HG02943 (cell line): ENCODE data around the gene LMO1.

Experiments used
- ATAC-seq: cut with Tn5 transposase; IDR thresholded peaks from one replicate; pipeline ENCODE4 v1.9.1; 2021; ENCODE audit warnings: mild to moderate bottlenecking, low read depth, moderate library complexity; ENCODE audit not compliant: unreplicated experiment

The LMO1 gene

DNA sequence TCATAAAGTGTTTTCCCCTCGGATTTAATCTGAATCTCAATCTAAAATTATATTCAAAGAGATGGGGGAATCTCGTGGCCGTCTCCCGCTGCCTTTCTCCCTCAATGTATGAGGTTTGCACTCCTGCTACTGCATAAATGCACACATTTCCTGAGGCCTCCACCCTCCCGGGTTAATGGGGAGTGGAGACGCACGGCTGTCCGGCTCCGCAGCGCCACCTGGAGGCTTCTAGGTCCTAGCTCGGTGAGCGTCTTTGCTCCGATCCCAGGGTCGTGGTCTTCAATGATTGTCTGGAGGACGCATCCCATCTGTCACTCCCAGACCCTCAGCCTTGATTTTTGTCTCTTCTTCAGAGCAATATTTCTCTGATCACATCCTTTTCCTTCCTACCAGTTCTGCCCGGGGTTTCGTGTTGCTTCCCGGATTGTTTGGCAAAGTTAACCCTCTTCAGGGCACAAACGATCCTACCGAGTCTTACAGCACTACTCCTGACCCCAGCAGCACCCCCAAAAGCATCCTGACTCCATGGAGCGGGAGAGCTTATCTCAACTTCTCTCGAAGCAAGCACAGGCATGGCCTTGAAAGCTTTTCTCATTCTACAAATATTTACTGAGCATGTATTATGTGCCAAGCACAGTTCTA lies at the start of gene LMO1:
Gene LMO1 (minus strand): TSS at position 110 of the 642 bp plus-strand sequence. CDS start 516 bp downstream, outside the sequence.
- no peak for ATAC-seq

DNA sequence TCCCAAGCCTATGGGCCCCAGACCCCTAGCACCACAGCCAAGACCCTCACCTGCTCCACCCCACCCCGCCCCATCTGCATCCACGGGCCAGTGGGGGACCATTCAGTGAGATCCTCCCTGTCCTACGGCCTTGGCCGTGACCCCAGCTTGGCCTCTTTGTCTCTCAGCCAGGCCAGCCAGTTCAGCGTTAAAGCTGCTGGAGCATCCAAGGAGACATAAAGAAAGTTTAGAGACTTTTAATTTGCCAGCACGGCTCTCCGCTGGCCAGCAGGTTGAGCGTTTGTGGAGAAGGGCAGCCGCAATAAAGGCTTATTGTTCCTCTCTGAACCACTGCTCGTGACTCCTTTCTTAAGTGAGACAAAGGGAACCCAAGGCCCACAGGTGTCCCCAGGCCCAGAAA lies 49.3 kb upstream of the LMO1 start:
- no peak for ATAC-seq

DNA sequence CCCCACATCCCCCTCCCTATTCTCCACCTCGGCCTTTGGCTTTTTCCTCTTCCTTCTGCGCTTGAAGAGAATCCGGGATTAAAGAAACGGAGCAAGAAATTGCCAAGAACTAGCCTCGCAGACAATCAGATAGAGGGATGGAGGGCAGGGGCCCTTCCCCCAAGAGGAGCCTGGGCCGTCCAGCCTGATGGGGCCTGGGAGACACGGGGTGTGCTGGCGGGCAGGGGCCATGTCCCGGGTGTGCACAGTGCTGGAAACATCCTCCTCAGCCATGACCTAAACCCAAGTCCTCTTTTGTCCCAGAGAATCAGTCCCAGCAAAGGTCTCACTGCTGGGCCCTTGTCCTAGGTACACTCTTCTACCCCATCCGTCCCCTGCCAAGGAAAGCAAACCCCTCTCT lies 47.7 kb upstream of the LMO1 start:
- ATAC-seq = no peak

DNA sequence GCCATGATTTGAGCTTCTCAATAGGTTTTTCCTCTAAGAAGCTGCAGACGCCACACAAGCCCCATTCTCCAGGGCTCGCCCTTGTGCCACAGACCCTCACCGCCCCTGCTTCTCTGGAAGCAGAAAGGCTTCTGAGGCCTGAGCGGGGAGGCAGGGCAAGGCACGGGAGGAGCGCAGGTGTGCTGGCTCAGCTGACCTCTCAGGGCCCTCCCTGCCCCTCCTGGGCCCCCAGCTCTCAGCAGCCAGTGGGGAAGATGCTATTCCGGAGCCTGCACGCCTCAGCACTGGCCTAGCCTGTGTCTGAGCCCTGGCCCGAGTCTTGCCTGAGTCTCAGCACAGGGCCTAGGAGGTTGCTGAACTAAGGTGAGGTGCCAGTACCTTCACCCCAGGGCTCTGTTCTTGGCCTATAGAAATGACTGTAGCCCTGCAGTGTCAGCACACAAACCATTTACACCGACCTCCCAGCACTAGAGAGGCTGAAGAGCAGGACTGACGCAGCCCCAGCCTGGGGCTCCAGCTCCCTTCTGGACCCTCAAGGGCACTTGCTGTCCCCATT lies 47.1 kb upstream of the LMO1 start:
- no peak for ATAC-seq

DNA sequence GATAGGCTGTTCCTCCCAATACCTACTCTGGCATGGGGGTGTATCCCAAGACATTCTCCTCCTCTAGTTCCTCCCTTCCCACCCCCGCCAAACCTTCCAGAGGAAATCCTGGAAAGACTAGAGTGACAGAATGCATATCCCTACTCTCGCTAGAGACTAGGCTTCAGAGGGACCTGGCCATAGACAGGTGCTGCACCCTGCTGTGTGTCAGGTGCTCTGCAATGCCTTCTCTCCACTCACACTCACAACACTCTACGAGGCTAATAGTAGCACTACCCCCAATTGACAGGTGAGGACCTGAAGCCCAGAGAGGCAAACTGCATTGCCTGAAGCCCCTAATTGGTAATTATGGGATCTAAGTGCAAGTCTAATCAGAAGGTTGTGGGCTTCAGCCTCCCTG lies 46.2 kb upstream of the LMO1 start:
- no peak for ATAC-seq

DNA sequence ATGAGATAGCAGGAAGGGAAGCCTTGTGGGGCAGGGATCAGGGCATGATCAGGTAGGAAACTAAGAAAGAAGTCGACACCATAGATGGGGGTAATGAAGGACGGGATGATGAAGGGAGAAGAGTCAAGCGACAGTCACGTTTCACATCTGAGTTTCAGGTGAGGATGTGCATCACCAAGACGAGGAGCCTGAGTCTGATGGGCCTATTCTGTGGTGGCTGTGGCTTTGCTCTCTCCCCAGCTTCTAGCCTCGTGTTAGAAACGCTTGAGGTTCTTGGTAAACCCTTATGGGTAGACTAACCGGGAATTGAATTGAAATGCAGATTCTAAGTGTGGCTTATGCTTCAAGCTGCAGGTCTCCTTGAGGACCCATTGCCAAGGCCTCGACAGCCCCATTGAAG lies 45.6 kb upstream of the LMO1 start:
- ATAC-seq = no peak

DNA sequence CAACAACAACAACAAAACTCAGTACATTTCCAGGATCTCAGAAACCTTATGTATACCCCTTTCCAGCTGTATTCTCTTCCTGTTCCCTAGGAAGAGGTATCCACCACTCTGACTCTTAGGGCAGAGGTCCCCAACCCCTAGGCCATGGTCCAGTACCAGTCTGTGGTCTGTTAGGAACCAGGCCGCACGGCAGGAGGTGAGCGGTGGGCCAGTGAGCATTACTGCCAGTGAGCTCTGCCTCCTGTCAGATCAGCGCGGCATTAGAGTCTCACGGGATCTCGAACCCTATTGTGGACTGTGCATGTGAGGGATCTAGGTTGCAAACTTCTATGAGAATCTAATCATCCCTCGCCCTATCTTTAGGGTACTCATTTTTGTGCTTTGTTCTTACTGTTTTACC lies 43.9 kb upstream of the LMO1 start:
- ATAC-seq = no peak

DNA sequence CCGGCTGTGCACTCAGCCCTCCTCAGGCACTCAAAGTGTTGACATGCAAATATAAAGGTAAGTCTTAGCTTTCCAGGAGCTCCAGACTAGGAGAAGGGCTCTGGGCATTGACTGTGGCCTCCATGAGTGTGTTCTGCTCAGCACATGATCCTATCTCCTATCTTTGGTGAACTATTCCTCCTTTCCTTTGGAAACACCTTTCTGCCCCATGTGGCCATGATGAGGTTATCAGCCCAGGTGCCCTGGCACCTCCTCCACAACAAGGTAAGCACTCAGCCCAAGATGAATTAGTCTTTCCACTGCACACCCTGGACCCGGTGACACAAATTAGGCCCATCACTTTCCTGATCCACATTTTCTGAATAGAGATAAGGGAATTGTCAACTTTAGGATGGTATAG lies 37.9 kb upstream of the LMO1 start:
- ATAC-seq = no peak

DNA sequence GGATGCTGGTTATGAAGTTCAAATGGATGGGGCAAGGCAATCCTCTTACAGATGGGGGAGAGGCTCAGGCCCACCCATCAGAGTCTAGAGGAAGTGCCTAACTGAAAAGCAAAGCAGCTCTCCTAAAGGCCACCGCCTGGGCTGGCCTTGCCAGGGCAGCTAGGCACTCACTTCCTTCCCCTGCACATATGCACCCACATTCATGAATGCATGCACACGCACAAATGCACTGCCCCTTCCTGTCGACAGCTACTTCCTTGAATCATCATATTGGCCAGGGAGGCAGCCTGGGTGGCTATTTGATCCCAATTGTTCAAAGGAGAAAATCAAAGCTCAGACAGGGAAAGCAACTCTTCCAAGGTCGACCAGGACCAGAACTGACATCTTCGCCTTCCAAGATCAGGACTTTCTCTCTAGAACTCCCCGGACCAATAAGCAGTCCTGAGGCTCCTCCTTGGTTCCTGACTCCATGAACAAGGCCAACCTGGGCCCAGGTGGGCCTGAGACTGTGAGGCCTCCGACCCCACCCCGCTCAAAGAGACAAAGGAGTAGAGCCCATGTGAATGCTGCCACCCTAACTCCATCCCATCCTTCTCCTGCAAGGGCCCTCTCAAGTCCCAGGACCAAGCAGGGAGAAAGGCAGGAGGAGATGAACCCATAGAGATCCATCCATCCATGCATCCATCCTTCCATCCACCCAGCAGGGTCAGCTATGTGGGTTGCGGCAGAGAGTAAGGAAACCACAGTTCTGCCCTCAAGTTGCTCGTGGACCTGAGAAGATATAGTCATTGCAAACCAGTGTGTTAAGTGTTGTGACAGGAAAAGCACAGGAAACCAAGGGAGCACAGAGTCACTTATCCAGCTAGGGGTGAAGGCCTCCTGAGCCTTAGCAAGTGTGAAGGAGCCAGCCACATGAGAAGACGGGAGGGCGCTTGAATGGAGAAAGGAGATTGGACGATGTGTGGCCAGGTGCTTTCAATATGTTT lies 35.4 kb upstream of the LMO1 start:
- ATAC-seq = no peak

DNA sequence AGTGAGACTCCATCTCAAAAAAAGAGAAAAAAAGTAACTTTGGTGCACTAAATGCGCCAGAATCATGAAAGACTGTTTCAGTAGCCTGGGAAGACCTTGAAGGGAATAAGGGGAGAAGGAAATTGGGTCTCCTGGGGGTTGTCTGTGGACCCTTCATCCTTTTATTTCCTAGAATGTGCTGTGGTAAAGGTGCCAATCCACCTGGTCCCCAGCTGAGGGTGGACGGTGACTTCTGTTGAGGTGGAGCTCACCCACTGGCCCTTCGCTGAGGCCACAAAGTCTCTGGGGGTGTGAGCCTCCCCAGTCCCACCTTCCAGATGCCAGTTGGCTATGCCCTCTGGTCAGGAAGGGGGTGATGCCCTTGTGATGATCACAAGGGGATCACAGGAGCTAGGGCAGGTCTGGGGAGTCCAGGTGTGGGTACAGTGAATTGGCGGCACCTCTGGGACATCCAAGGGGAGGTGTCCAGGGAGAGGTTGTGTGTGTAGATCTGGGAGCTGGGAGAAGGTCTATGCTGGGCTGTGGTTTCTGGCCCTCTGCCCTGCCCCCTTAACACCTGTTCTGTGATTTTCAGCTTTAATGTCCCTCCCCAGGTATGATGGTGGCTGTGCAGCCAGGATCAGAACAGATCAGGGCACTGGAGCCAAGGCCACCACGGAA lies 34.2 kb upstream of the LMO1 start:
- ATAC-seq = no peak

DNA sequence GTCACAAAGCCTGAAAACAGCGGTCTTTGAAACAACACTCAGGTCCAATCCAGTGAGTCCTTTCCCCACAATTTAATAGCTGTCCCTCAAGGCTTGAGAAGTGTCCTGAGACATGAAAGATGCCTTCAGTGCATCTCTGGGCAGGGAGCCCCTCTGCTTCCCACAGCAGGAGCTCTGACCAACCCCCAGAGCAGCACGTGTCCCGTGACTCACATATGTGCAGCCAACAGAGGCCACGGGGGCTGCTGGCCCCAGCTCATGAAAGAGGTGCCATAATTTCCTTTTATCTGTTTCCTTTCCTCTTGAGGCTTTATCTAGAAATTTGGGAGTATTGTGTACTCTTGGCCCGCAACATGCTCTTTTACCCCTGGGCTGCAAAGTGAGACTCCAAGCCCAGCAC lies 33.2 kb upstream of the LMO1 start:
- no peak for ATAC-seq

DNA sequence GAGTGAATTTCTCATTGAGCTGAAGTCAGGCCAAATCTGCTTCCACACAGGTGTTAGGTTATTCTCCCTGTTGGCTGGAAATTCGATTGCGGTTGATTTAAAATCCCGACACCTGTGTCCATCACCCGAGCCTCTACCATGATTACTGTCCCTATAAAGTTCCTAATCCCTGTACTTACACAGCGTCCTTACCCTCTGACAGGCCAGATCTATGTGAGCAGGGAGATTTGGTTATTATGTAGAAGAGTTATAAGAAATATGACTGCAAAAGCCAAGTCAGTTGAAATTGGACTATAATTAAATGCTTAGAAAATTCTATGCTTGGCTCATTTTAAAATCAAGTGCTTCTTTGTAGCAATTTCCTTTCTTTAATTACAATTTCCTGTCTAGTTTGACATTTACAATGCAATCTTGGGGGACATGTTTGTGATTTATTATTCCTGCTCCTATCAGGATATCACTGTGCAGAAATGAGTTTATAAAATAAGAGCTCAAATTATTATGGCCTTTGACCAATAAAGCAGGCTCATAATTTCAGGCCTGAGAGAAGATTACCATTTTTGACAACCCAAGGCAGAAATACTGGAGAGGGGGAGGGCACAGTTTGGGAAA lies 32.5 kb upstream of the LMO1 start:
- no peak for ATAC-seq

DNA sequence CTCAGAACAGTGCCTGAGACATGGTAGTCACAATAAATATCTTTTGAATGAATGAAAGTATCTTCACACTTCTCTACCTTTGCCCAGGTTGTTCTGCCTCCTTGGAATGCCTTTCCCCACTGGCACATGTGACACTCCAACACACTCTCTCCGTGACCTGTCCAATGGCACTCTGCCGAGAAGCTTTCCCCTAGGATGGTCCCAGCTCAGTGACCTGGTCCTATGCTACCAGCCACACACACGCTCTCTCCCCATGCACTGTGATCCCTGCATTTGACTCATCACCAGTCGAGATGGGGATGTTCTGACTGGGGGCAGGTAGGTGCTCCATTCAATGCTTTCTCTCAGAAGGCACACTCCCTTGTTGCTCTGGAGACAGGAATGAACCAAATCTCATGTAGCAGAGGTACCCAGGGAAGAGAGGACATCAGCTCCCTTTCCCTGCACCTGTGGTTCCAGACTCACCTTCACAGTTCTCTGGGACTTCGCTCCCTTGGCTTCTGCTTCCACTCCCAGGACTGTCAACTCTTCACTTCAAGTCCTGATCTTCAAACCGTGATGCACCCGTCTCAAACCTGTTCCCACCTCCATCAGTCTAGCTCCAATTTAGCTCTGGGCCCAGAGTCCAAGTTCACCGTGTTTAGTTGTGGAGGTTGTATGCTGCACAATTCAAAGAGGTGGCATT lies 30.7 kb upstream of the LMO1 start:
- ATAC-seq = no peak

DNA sequence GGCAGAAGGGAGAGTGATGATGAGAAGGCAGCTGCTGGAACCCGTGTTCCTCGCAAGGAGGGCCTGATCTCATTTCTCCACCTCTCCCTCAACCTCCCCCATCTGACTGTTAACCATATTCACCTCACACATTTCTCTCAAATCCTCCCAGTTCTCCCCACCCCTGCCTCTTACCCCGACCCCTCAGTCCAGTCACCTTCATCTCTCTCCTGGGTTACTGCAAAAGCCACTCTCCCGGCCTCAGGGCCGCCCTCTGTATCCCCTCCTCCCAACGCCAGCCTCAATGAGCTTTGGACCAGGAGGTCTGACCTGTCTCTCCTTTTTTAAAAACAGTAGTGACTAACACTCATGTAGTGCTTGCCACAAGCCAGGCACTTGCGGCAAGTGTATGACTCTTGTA lies 29.5 kb upstream of the LMO1 start:
- ATAC-seq = no peak

DNA sequence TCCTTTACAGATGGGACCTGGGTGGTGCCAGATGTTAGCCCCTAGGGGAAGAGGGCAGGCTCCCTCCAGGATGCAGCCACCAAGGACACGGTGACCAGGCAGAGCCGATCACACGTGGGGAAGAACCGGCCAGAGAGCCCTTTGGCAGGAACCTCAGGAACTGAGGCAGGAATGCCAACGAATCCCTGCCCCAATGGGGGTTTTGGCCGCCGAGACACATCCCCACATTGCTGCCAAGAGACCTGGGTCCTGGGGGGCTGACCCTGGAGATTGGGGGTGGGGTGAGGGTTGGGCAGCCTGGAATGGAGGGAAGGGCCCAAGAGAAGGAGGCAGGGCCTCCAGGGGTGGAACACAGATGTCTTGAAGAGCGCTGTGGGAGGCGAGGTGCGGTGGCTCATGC lies 28.7 kb upstream of the LMO1 start:
- no peak for ATAC-seq

DNA sequence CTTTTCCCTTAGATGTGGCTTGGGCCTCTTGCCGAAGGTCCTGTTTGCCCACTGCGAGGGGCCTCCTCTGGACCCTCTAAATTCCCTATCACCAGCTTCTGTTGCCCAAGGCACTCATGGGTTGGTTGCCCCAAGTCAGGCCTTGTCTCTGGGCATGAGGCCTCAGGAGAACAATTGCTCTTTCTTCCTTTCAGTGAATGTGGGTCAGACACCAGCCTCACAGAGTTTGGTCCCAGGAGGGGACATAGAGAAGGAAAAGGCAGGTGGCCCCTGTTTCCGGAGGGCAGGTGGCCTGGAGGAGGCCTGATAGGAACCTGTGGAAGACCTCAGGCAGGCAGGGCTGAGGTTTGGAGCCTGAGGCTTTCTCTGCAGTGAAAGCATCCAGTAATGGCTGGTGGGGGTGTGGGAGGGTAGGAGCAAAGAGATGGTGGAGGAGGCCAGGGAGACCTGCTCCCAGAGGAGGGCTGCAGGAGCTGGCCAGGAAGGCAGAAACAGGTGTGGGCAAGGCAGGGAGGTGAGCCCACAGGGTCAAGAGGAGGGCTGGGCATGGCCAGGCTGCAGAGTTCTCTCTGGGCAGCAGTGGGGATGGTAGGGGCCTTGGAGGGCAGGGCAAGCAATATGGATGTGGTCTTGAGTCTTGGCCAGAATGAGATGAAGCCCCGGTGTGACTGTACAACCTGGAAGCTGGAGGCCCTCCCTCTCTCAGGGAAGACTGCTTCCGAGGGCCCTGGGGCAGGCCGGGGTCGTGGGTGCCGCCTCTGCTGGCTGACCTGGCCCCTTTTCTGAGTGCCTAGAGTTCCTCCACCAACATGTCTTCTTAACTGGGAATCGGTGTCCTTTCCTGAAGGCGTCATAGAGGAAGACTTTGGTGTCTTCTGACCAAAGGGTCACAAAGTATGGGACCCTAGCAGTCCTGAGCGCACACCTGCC lies 28.0 kb upstream of the LMO1 start:
- ATAC-seq = no peak

DNA sequence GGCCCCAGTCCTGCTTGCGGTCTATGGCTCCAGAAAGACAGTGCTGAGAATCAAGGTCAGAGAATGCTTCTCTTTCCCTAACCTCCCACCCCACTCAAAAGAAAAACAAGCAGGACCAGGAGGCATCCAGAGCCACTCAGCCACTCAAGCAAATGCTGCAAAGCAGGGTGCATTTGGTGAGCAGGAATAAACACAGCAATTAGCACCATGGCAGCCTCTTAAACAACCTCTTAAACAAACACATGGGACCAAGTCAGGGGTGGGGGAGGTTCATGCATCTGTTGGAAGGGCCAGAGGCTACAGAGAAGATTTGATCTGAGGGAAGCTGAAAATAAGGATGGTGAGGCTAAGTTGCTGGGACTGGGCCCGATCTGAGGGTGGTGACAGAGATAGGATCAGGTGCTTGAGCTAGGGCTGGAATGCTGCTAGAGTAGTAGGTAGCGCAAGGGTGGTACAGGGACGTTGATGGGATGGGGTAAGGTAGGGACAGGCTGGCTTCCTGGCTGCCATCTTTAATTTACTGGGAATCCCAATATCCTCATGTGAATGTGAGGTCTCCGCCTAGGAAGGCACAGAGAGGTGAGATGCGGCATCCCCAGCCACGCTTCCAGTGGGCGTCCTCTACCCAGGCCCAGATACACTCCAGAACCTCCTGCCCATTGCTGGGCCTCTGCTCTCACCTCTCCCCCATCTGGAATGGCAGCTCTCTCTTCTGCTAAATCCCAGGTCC lies 26.6 kb upstream of the LMO1 start:
- no peak for ATAC-seq

DNA sequence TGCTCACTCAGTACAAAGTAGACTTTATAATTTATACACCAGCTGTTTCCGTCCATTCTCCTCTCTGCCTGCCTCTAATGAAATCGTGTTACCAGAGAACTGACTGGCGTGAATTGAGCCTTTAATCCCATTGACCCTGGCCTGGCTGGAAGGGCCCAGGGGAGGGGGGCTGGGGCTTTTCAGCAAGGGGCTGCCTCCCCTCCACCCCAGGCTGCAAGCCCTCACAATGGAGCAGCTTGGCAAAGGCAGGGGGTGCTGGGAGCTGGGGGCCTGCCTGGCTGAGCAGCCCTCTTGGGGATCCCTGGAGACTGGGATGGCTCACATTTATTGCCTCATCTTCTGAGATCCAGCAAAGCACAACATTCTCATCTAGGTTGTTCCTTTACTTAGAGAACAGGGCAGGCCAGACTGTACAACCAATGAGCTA lies 25.8 kb upstream of the LMO1 start:
- no peak for ATAC-seq
